GM21447 (cell line): ENCODE data around the gene MPP2.
"Not testable (repeated sequence)": the region's sequence is repeated elsewhere in the genome, so short reads cannot be mapped to it uniquely, and the experiment has no call there.

Experiments
- ATAC-seq: cut with Tn5 transposase; IDR thresholded peaks from one replicate; pipeline ENCODE4 v1.9.1; 2021; ENCODE audit not compliant: unreplicated experiment

MPP2 gene

GRCh38 chr17:43905400-43905984 is 1.8 kb downstream of the MPP2 start:
- no peak for ATAC-seq

GRCh38 chr17:43901861-43902589 is 5.3 kb downstream of the MPP2 start:
- no peak for ATAC-seq

- no peak for ATAC-seq
Observed at GRCh38 chr17:43900858-43901754, 6.2 kb downstream of the MPP2 start.

- ATAC-seq = no peak
Observed at GRCh38 chr17:43900183-43900857, 7.0 kb downstream of the MPP2 start.

- no peak for ATAC-seq
Observed at GRCh38 chr17:43898446-43898845, 8.9 kb downstream of the MPP2 start.

GRCh38 chr17:43897831-43898230 is 9.5 kb downstream of the MPP2 start:
- ATAC-seq = no peak

- not testable (repeated sequence) for ATAC-seq
Observed at GRCh38 chr17:43894494-43894893, 12.8 kb downstream of the MPP2 start.

GRCh38 chr17:43892647-43892952 is 14.7 kb downstream of the MPP2 start:
- ATAC-seq = no peak

- no peak for ATAC-seq
Observed at GRCh38 chr17:43891851-43892646, 15.3 kb downstream of the MPP2 start.

GRCh38 chr17:43890240-43890639 is 17.1 kb downstream of the MPP2 start:
- ATAC-seq = no peak

- ATAC-seq = no peak
Observed at GRCh38 chr17:43888548-43888947, 18.8 kb downstream of the MPP2 start.

- ATAC-seq = no peak
Observed at GRCh38 chr17:43882761-43883415, 24.4 kb downstream of the MPP2 start.

- ATAC-seq = no peak
Observed at GRCh38 chr17:43881758-43882505, 25.4 kb downstream of the MPP2 start.

GRCh38 chr17:43881181-43881580 is 26.2 kb downstream of the MPP2 start:
- no peak for ATAC-seq

GRCh38 chr17:43880420-43880991 is 26.8 kb downstream of the MPP2 start:
- ATAC-seq = no peak

GRCh38 chr17:43879723-43880419 is 27.5 kb downstream of the MPP2 start:
- ATAC-seq = no peak

GRCh38 chr17:43878260-43879175 is 28.8 kb downstream of the MPP2 start:
- ATAC-seq = no peak
